HG02840 (cell line): Measurements from ENCODE around the gene SPINK2.

Experiments
- ATAC-seq: cut with Tn5 transposase; IDR thresholded peaks from one replicate; pipeline ENCODE4 v1.9.1; 2021; ENCODE audit warnings: mild to moderate bottlenecking, moderate library complexity, moderate number of reproducible peaks; ENCODE audit not compliant: unreplicated experiment, low FRiP score

Gene SPINK2

DNA sequence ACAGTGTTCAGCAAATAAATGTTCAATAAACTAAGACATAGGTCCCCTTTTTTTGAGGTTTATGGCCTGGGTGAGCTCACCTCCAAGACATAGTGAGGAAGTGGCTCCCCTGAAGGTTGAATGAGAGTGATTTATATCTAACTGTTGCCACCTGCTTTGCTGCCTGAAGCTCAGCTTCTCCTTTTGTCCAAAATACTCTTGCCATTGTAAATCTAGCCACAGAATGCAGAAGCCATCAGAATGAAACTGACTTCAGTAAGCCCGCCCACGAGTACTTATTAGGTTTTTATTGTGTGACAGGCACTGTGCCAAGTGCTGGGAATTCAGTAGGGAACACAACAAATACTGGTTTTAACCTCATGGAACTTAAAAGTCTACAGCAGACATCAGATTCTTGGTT, 18.0 kb downstream of the SPINK2 start:
- no peak for ATAC-seq

DNA sequence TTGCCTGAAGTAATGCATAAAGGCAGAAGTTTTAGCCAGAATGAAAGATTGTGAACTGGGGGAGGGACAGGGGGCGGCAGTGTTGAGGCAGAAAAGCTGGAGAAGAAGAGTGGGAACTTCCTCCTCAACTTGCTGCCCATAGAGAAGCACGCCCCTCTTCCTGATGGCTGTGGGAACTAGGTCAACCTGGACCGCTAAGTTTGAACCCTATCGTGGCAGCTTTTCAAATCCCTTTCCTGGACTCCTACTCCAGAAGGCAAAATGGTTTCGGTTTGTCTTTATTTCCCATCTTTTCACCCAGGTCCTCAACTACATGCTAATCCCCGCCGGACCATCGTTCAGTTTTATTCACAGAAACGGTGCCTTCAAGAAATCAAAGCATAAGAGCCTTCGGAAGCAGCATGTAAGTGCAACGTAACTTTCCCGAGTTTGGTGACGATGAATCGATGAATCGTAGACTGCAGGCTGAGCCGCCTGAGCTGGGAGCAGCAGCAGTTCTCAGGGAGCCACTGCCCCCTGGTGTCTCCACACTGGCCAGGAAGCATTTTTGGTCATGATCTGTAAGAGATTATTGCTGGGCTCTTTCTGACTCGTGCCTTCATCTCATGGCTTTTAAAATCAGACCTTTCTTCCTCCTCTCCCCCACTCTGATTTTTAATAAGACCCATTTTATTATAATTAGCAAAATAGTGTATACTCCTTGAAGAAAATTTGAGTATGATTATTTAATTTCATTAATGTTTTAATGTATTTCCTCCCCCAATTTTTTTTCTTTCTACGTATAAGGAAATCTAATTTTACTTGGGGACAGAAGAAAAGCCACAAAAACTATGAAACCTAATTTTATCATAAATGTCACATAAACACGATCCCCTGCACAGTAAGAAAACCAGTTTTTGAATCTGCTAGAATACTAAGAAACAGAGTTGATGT, 21.4 kb downstream of the SPINK2 start:
- ATAC-seq, result peak; percentile 91

DNA sequence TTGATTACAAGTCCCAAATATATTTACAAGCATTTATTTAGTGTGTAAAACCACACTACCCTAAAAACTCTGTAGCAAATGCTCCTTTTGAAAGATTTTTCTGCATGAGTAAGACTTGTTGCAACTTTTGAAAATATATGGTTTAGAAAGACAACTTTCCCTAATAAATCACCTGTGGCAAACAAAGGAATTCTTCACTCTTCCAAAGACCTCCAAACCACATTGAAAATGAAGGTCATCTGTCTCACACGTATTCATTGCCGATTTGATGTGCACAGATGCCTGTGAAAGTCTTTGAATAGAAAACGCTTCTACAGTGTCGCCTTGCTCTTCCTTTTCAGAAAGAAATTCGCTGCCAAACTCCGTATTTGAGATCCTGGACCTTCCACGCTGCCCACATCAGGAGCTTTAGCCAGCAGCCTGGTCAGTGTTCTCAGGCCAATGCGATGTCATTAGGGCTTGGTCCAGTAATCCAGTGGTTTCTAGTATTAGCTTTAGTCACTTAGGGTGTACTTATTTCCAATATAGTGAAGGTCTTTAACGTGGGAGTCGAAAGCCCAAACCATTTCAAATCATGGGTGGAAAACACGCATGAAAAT, 22.2 kb downstream of the SPINK2 start:
- no peak for ATAC-seq

DNA sequence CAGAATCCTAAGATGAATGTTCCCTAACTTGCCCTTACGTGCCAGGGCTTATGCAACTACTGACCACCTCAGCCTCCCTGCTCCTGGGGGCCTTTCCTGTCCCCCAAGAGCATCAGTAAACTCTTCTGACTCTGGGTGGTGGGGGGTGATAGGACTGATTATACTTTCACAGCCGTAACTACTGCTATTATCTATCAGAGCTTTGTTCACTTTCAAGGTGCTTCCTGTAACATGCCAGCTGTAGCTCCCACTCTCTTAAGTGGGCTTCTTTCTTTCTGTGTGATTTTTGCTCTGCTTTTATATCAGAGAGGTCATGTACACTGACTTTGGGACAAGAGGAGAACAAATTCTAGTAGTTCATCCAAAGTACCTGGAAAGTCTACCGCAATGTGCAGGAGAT, 25.3 kb downstream of the SPINK2 start:
- ATAC-seq, result no peak

DNA sequence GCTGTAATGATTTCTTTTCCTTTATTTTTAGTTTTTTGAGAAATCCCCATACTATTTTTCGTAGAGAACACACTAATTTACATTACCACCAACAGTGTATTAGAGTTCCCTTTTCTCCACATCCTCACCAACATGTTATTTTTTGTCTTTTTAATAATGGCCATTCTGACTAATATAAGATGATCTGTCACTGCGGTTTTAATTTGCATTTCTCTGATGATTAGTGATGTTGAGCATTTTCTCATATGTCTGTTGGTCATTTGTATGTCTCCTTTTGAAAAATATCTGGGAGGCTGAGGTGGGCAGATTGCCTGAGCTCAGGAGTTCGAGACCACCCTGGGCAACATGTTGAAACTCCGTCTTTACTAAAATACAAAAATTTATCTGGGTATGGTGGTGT, 30.2 kb downstream of the SPINK2 start:
- ATAC-seq, result peak; percentile 58

DNA sequence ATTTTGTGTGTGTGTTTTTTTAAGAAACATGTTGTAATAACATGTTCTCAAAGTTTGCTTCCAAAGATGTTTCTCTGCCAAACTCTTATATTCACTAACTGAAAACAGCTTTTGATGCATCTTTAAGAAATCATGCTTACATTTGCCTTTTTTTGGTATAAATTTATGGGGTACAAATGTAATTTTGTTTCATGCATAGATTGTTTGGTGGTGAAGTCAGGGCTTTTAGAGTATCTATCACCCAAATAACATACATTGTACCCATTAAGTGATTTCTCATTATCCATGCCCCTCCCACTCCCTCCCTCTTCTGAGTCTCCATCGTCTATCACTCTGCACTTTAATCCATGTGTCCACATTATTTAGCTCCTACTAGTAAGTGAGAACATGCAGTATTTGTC, 30.8 kb downstream of the SPINK2 start:
- no peak for ATAC-seq

DNA sequence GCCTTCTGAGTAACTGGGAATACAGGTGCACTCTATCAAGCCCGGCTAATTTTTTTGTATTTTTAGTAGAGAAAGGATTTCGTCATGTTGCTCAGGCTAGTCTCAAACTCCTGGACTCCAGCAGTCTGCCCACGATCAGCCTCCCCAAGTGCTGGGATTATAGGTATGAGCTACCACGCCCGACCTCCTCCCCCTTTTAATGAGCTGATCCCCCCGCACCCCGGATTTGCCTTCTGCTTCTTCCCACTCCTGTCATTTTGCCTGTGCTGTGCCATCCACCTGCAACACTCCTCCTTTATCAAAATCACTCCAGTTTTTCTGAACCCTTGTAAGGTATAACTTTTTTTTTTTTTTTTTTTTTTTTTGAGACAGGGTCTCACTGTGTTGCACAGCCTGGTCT, 33.4 kb downstream of the SPINK2 start:
- no peak for ATAC-seq

DNA sequence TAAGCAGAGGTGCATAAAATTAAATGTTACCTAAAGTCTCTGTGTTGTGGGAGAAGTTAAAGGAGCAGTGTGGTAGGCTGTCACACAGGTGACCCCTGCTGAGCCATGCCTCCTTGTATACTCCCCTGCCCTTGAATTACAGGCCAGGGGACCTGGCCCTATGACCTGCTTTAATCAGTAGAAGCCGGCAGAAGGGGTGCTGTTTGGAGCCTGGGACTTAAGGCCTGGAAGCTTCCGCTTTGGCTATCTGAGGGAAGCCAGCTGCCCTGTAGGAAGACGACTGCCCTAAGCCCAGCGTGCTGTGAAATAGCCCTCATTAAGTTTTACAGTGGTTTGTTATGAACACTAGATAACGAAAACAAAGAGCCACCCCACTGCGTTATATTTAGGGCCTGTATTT, 34.1 kb downstream of the SPINK2 start:
- ATAC-seq, result no peak

DNA sequence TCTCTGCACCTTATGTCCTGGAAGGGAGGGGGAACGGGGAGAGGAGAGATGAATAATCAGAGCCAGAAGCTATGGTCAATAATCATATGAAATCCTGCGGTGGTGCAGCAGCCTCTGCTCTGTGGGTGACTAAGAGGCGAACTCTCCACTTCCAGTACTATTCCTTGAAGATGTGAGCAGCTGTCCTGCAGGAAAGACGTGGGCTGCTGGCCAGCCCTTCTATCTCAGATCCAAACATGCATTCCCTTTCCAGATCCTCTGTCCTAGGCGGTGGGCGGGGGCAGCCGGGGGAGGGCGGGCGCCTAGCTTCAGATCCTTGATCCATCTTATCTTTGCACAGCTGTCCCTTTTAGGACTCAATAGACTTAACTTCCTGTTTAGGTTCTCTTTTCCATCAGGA, 34.5 kb downstream of the SPINK2 start:
- no peak for ATAC-seq

DNA sequence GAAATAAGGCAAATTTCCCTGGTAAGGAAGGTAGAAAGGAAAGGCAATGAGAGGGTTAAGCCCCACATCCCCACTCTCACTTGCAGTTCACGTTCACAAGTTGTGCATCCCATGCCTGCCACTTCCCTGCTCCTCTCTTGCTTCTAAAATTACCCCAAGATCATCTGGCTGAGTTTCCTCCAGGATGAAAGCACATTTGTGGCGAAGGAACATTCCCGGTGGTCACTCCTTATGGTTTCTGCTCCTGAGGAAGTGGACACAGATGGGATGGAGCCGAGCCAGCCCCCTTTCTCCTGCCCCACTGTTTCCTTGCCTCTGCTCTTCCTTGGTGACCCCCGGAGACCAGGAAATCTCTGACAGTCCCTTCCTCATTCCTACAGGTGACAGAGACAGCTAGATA, 37.5 kb downstream of the SPINK2 start:
- no peak for ATAC-seq

DNA sequence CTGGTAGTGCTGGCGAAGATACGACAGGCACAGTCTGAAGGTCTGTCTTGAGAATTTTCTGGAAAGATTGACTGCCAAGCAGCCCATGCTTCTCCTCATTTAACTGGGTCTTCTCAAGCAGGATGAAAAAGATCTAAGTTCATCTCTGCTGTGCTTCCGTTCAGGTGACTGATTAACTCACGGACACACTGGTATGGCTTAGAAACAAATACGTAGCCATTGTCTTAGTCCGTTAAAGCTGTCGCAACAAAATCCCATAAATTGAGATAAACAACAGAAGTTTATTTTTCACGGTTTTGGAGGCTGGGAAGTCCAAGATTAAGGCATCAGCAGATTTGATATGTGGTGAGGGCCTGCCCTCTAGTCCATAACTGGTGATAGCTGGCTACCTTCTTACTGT, 39.5 kb downstream of the SPINK2 start:
- no peak for ATAC-seq

DNA sequence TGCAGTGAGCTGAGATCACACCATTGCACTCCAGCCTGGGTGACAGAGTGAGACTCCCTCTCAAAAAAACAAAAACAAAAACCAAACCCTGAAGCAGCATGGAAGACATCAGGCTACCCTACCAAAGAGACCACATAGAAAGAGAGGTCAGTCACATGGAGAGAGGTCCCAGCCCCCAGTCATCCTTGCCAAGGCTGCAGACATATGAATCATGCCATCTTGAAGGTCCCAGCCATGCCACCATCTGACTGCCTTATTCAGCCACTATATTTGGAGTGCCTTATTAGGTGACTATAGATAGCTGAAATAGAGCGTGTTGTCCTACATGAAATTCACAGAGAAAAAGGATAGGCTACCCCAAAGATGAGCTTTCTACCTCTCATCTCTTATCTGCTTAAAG, 48.2 kb downstream of the SPINK2 start:
- ATAC-seq, result no peak

DNA sequence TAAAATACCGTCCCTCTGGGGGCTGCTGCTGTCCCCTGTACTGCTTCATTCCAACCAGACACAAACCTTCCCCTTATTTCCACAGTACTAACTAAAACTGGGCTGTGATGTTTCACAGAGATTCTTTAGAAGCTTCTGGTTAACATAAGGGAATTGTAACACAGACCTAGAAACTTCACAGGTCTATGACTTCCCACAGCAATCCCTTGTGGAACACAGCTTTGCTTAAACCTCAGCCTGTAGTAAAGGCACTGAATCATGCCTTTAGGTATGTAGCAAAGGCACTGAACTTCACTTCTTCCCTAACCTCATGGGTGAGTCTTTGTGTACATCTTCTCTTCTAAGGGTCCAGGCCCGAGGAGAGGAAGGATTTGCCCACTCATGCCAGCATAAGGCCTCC, 49.4 kb downstream of the SPINK2 start:
- no peak for ATAC-seq

DNA sequence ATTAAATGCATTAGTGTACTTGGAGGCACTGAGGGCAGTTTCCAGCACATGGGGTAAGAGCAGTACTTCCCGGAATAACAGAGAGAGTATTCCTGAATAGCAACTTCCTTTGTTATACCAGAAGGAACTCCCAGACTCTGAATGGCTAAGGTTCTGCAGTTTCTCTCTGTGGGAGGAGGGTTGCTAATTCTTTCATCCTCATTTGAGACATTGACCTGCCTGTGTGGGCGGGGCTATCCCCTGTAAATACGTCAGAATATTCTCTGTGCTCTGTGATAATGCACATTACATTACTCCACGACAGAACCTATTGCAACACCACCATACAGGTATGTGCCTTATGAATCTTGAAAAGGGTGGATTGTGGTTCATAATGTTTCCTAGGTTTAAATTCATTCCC, 52.7 kb downstream of the SPINK2 start:
- no peak for ATAC-seq

DNA sequence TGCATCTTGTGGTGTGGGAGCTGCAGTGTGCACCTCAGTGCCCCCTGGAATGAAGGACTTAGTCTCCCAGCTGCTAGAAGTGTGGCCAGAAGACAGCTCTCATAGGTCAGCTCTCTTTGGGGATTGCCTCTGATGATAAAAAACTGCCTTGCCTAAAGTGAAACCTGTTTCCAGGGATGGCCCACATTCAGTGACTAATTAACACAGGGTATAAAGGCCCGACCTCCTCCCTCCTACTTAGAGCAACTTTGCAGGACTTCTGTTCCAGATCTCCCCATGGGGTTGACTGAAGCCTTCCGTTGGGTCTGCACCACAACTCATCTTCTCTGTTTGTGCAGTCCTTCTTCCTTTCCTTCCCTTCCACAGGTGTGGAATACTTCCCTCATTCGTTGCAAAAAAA, 53.2 kb downstream of the SPINK2 start:
- no peak for ATAC-seq

DNA sequence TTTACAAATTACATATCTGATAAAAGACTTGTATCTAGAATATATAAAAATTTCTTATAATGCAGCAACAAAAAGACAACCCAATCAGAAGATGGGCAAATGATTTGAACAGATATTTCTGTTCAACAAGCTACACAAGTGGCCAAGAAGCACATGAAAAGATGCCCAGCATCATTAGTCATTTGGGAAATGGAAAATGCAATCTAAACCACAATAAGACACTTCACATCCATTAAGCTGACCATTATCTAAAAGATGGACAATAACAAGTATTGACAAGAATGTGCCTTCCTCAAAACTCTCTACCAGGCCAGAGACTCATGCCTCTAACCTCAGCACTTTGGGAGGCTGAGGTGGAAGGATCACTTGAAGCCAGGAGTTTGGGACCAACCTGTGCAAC, 53.9 kb downstream of the SPINK2 start:
- ATAC-seq, result no peak

DNA sequence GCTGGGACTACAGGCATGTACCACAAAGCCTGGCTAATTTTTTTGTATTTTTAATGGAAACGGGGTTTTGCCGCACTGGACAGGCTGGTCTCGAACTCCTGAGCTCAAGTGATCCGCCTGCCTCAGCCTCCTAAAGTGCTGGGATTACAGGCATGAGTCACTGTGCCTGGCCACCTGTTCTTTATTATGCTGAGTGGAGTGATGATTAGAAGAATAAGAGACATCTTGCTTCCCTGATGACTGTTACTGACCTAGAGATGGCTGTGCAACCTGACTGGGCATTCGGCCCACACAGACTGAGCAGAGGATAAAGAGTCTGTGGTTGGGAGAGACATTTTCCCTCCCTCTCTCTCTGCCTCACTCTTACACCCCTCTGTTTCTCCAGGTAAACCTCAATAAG, 56.7 kb downstream of the SPINK2 start:
- ATAC-seq, result no peak

DNA sequence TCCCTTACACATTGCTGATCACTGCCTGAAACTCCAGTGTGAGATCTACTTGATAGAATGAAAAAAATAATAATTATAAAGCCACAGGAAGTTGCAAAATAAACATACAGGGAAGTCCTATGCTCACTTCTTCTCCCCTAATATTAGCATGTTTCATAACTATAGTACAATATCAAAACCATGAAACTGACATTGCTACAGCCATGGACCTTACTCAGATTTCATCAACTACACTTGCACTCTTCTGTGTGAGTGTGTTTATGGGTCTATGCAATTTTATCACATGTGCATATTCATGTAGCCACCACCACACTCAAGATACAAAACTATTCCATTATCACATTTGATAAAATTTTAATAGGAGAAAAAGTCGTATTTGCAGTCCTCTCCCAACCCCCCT, 57.3 kb downstream of the SPINK2 start:
- no peak for ATAC-seq

DNA sequence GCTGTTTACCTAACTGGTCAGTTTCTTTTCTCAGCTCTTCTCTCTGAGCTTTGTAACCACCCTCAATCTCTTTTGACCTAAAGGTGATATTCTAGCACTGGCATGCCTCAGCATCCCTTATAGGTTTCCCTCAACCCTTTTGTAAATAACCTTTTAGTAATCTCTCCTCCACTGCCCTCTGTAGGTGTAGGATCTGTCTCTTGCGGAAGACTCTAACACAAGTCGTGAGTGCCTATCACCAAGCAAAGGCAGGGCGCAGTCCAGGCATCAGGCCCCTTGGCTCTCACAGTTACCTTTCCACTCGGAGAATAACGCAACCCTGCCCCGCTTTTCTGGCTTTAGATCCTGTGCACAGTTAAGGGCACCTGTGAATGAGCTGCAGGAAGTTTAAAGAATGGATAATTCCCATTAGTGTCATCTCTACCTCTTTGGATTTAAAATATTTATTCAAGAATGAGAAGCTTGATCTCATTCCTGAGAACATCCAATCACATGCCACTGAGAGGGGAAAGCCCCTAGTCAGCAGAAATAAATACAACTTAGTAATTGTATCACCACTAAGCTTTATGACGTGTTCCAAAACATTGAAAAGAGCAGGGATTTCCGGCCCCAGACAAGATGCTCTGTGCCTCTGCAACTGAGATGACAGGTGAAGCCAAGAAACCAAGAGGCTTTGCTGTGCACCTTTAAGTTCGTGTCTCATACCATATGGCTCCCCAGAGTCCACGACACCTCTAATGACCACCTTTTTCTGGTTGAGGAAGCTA, 58.8 kb downstream of the SPINK2 start:
- no peak for ATAC-seq

DNA sequence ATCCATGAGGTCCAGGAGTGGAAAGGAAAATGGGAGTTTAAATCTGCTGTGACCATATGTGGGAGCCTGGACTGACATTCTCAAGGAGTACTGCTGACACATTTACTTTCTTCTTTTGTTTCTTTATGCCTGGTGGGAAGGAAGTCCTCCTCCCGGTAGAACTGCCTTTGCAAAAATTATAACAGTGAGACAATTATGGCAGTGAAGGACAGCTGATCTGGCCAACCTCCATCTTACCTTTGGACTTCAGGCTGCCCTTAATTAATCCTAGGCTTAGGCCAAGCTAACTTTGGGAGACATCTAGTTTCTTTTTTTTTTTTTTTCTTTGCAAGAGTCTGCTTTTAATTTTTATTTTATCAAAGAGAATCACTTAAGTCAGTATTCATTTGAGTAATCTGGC, 61.3 kb downstream of the SPINK2 start:
- no peak for ATAC-seq
